GM10248 (cell line): ENCODE results near the gene COL6A3.

Experiments used
- CTCF ChIA-PET: fragments of 300-600 bp; sonication (Branson Sonifier 250); formaldehyde crosslinking; extraction: SDS; loops from one replicate; lab custom pipeline; 2021; ENCODE audit warnings: antibody characterized with exemption; lab: Yijun Ruan, JAX
- POLR2A ChIA-PET: fragments of 350-650 bp; sonication (Branson Sonifier 250); formaldehyde crosslinking; extraction: SDS; loops from one replicate; lab custom pipeline; 2020; ENCODE audit warnings: antibody characterized with exemption; lab: Yijun Ruan, JAX
- DNase-seq: peaks from one replicate; pipeline ENCODE4 v3.0.0; 2012; ENCODE audit errors: extremely low spot score
- CTCF ChIP-seq: IDR thresholded peaks from 2 replicates; pipeline ENCODE4 v1.5.1; 2012; ENCODE audit warnings: mild to moderate bottlenecking, low read depth; ENCODE audit errors: extremely low read depth, missing control alignments, control extremely low read depth

The COL6A3 gene

GRCh38 chr2:237437566-237437965 lies 23.6 kb upstream of the COL6A3 start:
- POLR2A ChIA-PET: no interaction called here
- CTCF ChIA-PET: no interaction called here
- no peak for DNase-seq
- no peak for TF ChIP-seq CTCF

GRCh38 chr2:237435844-237436587 lies 22.1 kb upstream of the COL6A3 start:
- DNase-seq: no peak
- no peak for TF ChIP-seq CTCF
- CTCF ChIA-PET: interaction anchor here (3.9 kb wide), 1 partner anchor 14 kb away, joined by 13 read pairs; no protein-coding TSS in a partner anchor
- POLR2A ChIA-PET: no interaction called here

- POLR2A ChIA-PET: no interaction called here
- CTCF ChIA-PET: interaction anchor here (1.2 to 3.9 kb wide), 2 partner anchors 8 to 13 kb away, joined by 3 to 13 read pairs; no protein-coding TSS in a partner anchor
- no peak for TF ChIP-seq CTCF
- DNase-seq: no peak
These were observed 20.9 kb upstream of the COL6A3 start for GRCh38 chr2:237434866-237435311.

- ChIA-PET CTCF (interaction anchor here (1.2 to 3.9 kb wide), 2 partner anchors 8 to 12 kb away, joined by 3 to 13 read pairs; no protein-coding TSS in a partner anchor), POLR2A (no interaction called here)
- DNase-seq: no peak
- TF ChIP-seq CTCF: no peak
These were observed 20.1 kb upstream of the COL6A3 start for GRCh38 chr2:237433920-237434676.

- POLR2A ChIA-PET: no interaction called here
- no peak for DNase-seq
- CTCF ChIA-PET: interaction anchor here (3.9 kb wide), 1 partner anchor 11 kb away, joined by 13 read pairs; no protein-coding TSS in a partner anchor
- TF ChIP-seq CTCF: no peak
These were observed 18.6 kb upstream of the COL6A3 start for GRCh38 chr2:237432484-237433092.

- ChIA-PET CTCF (interaction anchor here (3.9 kb wide), 1 partner anchor 10 kb away, joined by 13 read pairs; no protein-coding TSS in a partner anchor), POLR2A (no interaction called here)
- no peak for DNase-seq
- no peak for TF ChIP-seq CTCF
These were observed 17.9 kb upstream of the COL6A3 start for GRCh38 chr2:237431837-237432236.
